Measurements from ENCODE around the gene CDC20B.
"Not testable (repeated sequence)": the region's sequence is repeated elsewhere in the genome, so short reads cannot be mapped to it uniquely, and the experiment has no call there.

The CDC20B gene

DNA sequence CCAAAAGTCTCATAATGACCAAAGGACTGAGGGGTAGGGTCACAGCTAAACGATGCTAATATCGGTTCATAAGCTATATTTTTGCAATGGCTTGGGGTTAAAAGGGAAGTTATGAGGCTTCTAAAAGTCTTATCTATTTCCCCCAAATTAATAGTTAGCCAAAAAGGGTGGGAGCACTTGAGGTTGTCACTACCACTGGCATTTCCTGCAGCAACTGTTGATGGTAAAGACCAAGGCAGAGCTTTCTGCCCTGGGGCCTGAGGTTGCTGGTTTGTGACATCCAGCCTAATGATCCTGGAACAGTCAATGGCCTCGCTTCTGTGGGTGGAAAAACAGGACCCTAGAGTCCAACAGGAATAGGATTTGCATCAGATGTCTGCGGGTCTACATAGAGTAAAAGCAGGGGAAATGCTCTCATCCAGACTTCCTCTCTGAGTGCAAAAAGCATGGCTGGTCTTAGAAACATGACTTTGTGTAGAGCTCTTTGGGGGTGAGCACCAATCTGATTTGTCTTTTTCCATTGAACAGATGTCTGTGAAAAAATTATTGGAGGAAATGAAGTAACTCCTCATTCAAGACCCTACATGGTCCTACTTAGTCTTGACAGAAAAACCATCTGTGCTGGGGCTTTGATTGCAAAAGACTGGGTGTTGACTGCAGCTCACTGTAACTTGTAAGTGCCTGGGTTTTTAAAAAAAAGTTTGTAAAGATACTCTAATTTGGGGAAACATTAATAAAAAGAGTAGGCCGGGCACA, 67.9 kb downstream of the CDC20B start:
- no peak for DNase-seq (ENCODE audit: low read depth in 2 of 3, low spot score in 2 of 3)

DNA sequence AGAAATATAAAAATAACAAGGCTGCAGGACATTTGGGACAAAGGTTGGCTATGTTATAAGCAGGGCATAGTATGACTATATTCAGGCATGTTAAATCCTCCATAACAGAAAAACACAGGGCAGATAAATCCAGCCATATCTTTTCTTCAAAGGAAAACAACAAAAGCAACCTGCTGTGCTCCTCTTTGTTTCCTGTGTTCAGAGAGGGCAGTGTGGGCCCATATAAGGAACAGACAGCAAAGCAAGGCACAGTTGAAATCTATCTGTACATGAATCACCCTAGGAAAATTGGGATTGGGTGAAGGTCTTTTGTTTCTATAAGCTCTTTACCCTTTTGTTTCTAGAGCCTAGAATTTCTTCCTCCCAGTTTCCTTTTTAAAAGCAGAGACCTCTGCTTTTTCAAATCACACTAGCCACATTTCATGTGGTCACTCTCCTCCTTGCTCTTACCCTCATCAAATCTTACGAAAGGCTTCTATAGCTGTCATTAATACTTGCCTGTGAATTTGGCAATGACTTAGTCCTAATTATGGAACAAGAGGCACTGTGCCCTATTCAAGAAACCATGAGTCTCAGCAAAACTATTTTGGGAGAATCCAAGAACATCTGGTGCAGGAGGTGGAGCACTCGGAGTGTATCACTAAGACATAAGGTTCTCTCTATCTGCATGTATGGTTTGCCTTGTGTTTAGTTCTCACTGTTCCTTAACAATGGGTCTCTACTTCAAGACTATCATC, 68.8 kb downstream of the CDC20B start:
- DNase-seq (ENCODE audit: low read depth in 2 of 3, low spot score in 2 of 3) = no peak

DNA sequence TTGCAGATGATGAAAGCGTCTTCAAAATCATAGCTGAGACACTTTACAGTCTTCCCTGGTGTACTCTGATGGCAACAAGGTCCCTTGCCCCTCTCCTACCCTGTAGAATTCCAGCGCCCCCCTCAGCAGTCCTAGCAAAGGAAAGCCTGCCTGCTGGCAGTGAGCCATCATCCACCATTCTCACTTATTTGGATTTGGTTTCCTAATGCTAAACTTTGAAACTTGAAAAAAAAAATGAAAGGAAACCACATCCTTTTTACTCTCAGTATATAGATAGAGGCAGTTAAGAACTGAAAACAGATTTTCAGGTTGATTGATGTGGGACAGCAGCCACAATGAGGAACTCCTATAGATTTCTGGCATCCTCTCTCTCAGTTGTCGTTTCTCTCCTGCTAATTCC, 70.6 kb downstream of the CDC20B start, which contains the start of gene GZMA:
TSS of gene GZMA (plus strand) at position 299 of the 400 bp plus-strand sequence. CDS start at position 336, 37 bp downstream.
- peak in 1 of 3 experiments; percentile 9 for DNase-seq (ENCODE audit: low read depth in 2 of 3, low spot score in 2 of 3)

DNA sequence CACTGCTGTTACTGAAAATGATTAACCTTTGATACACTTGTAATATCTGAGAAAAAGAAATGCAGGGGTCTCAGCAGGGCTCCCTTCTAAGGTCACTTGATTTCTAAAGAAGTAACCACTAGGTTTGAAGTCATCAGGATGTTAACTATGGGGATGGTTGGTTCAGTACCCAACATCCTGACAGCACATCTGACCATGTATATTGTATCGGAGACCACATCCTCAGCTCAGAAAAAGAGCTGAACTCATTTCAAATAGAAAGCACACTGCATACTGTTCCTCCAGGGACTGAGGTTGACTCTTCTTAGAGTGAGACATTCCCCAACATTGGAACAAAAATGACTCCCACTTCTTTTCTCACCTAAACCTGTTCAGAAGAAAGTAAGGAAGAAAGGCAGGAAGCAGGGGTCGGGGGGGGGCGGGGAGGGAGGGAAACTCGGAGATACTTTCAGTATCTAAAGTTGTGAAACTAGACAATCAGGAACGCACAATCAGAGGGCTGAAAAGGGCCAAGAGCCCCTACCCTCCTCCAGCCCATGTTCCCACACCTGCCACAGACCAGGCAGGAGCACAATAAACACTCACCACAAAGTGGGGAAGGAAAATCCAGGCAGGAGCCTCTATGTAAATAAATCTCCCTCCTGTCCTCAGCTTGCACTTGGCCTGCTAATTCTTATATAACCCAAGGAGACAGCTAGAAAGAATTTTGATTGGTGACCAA, 71.3 kb downstream of the CDC20B start:
- no peak for DNase-seq (ENCODE audit: low read depth in 2 of 3, low spot score in 2 of 3)

DNA sequence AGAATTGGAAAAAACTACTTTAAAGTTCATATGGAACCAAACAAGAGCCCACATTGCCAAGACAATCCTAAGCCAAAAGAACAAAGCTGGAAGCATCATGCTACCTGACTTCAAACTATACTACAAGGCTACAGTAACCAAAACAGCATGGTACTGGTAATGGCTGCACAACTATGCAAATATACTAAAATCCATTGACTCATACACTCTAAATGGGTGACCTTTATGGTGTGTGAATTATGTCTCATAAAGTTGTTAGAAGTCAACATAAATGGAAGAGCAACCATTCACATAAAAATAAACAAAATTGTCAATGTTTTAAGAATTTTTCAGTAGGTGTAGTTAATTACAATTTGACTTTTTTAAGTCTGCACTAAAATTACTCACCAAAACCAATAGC, 71.8 kb downstream of the CDC20B start:
- not testable (repeated sequence) for DNase-seq (ENCODE audit: low read depth in 2 of 3, low spot score in 2 of 3)

DNA sequence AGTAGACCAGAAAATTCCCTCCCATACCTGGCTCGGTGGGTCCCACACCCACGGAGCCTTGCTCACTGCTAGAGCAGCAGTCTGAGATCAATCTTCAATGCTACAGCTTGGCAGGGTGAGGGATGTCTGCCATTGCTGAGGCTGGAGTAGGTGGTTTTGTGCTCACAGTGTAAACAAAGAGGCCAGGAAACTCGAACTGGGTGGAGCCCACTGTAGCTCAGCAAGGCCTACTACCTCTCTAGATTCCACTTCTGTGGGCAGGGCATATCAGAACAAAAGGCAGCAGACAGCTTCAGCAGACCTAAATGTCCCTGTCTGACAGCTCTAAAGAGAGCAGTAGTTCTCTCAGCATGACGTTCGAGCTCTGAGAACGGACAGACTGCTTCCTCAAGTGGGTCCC, 76.1 kb downstream of the CDC20B start:
- no peak for DNase-seq (ENCODE audit: low read depth in 2 of 3, low spot score in 2 of 3)

DNA sequence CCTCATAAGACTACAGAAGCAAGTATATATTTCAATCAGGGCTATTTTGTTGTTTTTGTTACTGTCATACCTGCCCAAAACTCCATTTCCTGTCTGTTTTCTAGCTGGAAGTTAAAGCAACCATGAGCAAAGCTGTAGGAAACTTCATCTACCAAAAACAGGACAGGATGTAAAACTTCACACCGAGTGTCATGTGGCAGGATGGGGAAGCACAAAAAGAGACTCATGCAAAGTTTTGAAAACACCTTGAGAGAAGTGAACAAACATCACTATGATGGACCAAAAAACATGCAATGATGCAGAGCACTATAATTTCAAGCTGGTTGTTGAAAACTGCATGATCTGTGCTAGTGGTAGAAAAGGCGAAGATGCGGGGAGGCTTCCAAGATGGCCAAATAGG, 76.8 kb downstream of the CDC20B start:
- no peak for DNase-seq (ENCODE audit: low read depth in 2 of 3, low spot score in 2 of 3)

DNA sequence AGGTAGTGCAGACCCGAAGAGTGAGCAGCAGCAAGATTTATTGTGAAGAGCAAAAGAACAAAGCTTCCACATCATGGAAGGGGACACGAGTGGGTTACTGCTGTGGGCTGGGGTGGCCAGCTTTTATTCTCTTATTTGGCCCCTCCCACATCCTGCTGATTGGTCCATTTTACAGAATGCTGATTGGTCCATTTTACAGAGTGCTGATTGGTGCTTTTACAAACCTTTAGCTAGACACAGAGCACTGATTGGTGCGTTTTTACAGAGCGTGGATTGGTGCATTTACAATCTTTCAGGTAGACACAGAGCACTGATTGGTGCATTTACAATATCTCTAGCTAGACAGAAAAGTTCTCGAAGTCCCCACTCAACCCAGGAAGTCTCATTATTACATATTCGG, 82.0 kb downstream of the CDC20B start:
- not testable (repeated sequence) for DNase-seq (ENCODE audit: low read depth in 2 of 3, low spot score in 2 of 3)

DNA sequence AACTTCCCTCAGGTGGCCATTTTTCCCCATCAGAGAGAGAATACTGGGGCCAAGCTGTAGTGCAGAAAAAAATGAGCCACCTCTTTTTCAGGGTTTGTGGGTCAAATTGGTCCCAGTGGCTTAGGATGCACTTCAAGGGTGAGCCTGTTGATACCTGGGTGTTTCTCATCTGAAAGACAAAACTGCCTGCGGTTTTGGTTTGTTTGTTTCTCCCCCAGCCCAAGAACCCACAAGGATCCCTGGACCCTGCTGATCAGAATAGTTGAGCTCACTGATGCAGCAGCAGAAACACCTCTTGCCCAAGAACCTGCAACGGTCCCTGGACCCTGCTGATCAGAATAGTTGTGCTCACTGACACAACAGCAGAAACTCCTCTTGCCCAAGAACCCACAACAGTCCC, 83.7 kb downstream of the CDC20B start:
- DNase-seq (ENCODE audit: low read depth in 2 of 3, low spot score in 2 of 3) = not testable (repeated sequence)

DNA sequence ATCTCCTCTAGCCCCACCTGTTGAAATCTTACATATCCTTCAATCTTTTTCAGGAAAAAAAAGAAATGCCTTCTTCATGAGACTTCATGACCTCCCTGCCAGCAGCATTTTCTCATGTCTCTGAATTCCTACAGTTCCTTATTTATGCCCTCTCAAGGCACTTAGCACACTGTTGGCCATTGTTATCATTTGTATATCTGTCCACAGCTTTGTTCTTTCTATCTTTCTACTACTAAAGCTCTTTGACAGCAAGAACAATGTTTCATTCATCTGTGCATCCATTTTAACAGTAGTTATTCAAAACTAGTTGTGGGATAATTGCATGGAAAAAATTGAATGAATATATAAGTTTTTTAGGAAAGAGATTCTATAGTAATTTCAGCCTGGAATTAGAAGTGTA, 91.4 kb downstream of the CDC20B start:
- DNase-seq (ENCODE audit: low read depth in 2 of 3, low spot score in 2 of 3) = no peak

DNA sequence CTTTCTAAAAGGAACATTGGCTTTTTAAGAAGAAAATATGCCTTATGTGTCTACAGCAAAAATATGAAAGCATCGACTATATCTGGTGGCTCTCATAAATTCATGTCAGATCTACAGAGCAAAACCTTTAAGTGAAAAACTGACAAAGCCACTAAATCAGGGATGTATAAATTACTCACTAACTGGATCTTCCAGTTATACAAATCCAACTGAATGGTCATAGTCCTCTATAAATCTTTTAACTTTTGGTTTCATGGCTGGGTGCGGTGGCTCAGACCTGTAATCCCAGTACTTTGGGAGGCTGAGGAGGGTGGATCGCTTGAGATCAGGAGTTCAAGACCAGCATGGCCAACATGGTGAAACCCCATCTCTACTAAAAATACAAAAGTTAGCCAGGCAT, 99.8 kb downstream of the CDC20B start:
- no peak for DNase-seq (ENCODE audit: low read depth in 2 of 3, low spot score in 2 of 3)

DNA sequence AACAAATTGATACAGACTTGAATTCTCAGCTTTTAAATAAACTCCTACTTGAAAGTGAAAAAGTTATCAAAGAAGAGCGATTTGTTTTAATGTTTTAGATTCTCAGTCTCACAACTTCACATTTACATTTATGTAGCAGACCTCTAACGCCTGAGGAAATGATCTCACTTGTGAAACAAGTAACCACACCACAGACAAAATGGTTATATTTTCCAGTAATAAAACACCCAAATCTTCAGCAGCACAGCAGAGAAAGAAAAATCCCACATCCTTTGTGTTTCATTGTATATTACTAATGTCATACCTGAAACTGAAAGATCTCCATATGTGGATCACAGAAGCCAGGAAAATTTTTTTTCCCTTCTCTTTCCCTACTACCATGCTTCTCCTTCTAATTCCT, 100.3 kb downstream of the CDC20B start:
- DNase-seq (ENCODE audit: low read depth in 2 of 3, low spot score in 2 of 3) = no peak

DNA sequence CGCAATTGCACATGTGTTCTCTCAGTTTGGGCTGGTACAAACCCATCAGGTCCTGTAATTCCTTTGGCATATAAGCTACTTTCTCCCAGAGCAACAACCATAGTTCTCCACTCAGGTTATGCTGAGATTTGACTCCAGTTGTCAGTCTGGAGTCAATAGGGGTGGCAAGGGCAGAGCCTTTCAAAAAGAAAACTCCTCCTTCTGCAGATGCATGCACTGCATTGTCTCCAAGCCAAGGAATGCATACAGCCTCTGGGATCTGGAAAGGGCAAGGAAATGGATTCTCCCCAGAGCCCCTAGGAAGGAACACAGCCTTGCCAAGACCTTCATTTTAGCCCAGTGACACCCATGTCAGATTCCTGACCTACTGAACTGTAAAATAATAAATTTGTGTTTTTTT, 101.6 kb downstream of the CDC20B start:
- DNase-seq (ENCODE audit: low read depth in 2 of 3, low spot score in 2 of 3) = no peak

DNA sequence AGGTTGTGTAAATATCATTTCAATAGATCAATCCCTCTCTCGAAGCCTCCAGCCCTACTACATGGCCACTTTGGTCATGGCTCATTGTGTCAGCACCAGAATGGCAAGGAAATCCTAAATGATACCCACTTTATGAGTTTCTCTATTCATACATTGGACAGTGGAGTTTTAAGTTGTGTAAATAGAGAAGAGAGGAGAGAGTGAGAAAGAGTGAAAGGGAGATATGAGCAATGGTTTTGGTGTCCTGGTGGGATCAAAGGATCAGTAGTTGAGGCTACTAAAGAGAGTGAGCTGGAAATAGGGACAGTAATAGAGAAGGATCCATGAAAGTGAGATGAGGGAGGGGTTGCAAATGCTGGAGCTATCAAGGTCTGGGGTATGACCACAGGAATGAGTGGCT, 102.0 kb downstream of the CDC20B start:
- no peak for DNase-seq (ENCODE audit: low read depth in 2 of 3, low spot score in 2 of 3)

DNA sequence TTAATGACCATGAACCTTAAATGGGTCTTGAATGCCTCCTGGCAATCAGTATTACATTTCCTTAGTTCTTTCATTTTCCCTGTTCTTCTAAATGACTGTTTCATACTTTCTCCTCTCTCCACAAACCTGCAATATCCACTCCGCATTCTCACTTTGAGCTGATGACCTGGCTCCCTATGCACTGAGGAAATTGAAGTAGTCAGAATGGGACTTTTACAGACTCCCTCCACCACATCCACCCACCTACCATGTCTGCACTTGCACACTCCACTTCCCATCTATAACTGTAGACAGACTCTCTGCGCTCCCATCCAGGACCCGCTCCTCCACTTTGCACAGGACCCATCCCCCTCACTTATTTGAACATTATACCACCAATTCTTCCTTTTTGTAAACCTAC, 106.7 kb downstream of the CDC20B start:
- DNase-seq (ENCODE audit: low read depth in 2 of 3, low spot score in 2 of 3) = no peak

DNA sequence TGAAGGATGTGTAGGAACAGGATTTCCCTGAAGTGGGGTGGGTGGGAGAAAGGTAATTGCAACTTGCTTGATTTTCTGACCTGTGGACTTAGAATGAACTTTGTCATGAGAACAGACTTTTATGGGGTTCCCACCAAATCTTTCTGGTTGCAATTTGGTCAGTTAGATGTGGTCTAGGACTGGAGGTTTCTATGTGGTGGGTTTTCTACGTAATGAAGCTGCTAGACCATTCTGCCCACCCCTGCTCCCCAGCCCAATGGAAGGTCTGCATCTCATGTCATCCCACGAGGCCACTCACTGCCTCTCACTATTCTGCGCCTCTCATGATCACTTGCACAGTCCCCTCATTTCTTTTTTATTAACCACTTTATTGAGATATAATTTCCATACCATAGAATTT, 108.5 kb downstream of the CDC20B start:
- no peak for DNase-seq (ENCODE audit: low read depth in 2 of 3, low spot score in 2 of 3)

DNA sequence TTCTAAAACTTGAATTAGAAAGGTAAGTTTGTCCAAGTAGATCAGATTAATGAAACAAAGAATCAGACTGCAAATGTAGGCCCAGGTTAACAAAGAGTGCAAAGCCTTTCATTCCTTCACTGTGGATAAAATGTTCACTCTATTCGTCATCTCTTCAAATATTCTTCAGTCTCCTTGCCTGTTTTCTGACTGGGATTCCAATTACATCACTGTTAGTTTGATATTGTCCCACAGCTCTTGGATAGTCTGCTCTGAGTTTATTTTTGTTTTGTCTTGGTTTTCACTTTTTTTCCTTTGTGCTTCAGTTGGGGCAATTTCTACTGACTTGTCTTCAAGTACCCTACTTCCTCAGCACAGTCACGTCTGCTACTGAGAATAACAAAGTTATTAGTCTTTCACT, 109.1 kb downstream of the CDC20B start:
- DNase-seq (ENCODE audit: low read depth in 2 of 3, low spot score in 2 of 3) = no peak

DNA sequence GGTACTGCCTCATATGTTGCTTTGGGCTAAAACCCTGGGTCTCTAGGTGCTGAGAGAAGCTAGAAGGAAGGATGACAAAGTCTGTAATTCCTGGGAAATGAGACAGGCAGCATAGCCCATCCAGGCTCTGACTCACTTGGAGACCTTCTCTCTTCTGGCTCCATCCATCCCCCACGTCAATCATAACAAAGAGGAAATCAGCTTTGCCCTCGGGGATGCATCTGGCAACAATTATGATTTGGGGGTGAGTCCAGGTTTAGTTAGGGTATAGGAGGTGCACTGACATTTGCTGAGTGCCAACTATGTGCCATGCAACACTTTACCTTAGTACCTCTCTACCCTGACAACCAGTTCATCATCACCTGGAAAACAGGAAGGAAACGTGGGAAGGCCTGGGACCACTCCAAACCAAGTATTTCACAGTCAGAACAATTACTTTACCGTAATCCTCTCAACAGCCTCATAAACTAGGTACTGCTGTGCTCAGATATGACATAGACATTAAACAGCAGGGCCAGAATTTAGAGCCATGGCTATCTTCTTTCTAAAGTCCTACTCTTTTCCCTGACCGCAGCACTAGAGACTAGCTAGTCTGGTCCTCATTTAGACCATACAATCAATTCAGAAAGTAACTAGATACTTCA, 109.6 kb downstream of the CDC20B start:
- DNase-seq (ENCODE audit: low read depth in 2 of 3, low spot score in 2 of 3) = no peak

Measured in activated CD8-positive, alpha-beta memory T cell treated with anti-CD3 and anti-CD28 coated beads for 48 hours (primary cell).